ENCODE data around the gene GJD3. TPM values are rescaled to one million over a fixed set of nuclear protein-coding genes. Genes with fewer than 3 reads are reported as not detected.

Gene GJD3
- total RNA-seq, 1 experiment from 2014 or later = not detected

DNA sequence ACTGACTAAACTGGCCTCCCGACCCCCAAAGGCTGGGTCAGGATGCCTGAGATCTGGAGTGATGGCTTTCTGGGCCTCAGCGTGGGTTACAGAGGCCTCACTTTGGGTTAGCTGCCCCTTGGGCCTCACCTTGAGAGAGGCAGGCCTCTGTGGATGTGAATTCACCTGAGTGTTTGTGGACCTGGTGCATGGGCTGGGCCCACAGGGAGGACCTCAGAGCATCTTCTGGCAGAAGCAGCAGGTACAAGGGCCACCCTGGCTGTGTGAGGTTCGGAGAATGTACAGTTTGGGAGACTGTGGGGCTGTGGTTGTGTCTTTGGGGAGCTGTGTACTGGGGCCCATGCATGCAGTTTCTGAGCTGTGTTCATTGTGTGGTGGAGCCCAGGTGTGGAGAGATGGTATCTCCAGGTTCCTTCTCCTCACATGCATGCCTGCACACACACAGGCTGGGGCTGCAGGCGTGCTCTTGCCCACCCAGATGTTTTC lies 37.2 kb downstream of the GJD3 start:
- Histone ChIP-seq H3K23ac (ENCODE audit: insufficient read length, low read depth, low read length) (no peak overlapping the region), H4K20me1 (ENCODE audit: control insufficient read depth, insufficient read depth, insufficient read length) (no peaks in the 10 kb centered on the region), H4K5ac (ENCODE audit: insufficient read length, low read depth, low read length) (no peak overlapping the region), H2BK20ac (ENCODE audit: low read depth, low read length, poor library complexity, severe bottlenecking) (no peak overlapping the region), H3K79me2 (ENCODE audit: insufficient read depth, low read length) (peaks cover 3% of the 10 kb centered on the region; the same call in 1 of the 2 replicates), H3K56ac (ENCODE audit: insufficient read length, low read depth, low read length) (no peak overlapping the region), H3K23me2 (ENCODE audit: insufficient read length, low read depth, low read length, poor library complexity, severe bottlenecking) (no peaks in the 10 kb centered on the region), H3K4me1 (ENCODE audit: insufficient read depth, low read length) (no peaks in the 10 kb centered on the region; the same call in 1 of the 2 replicates), H3K27ac (ENCODE audit: insufficient read length, low read depth, low read length) (no peak overlapping the region), H3K9me3 (ENCODE audit: control insufficient read depth, low read depth, low read length) (no peaks in the 10 kb centered on the region), H2AFZ (ENCODE audit: low read length) (no peak overlapping the region), H3T11ph (ENCODE audit: low read length) (no peak overlapping the region), H3K79me1 (ENCODE audit: insufficient read depth, low read depth, low read length, poor library complexity, severe bottlenecking) (no peaks in the 10 kb centered on the region), H2BK5ac (ENCODE audit: insufficient read length, low read length) (no peak overlapping the region), H3K27me3 (ENCODE audit: insufficient read depth, low read length) (no peaks in the 10 kb centered on the region), H3K14ac (ENCODE audit: insufficient read depth, low read length) (no peak overlapping the region), H2AK5ac (ENCODE audit: insufficient read length, low read length) (no peak overlapping the region), H4K8ac (replicated peaks; ENCODE audit: insufficient read length, low read depth, low read length) (no peak overlapping the region), H2BK15ac (ENCODE audit: low read depth, low read length) (no peak overlapping the region), H3K4ac (ENCODE audit: low read depth, low read length) (no peak overlapping the region), H3K4me2 (ENCODE audit: insufficient read depth, insufficient read length, low read length) (no peak overlapping the region), H3K9ac (ENCODE audit: extremely low read depth, insufficient read length, low read length) (no peak overlapping the region), H2BK120ac (ENCODE audit: low read depth, low read length, poor library complexity, severe bottlenecking) (no peak overlapping the region), H4K91ac (ENCODE audit: insufficient read length, low read depth, low read length) (no peak overlapping the region), H3K18ac (ENCODE audit: insufficient read length, low read depth, low read length) (no peak overlapping the region), H2BK12ac (ENCODE audit: insufficient read length, low read depth, low read length) (no peak overlapping the region)
- H3K4me3 Mint-ChIP-seq = no peak overlapping the region
- no peaks in the 10 kb centered on the region for H3K9me3 Mint-ChIP-seq
- DNase-seq = no peak
- peaks cover 5 to 7% (median 6%) of the 10 kb centered on the region in 3 experiments for H3K36me3 Mint-ChIP-seq (ENCODE audit: insufficient read depth in 1 of 3, low read depth in 3 of 3)
- TF ChIP-seq, protein P1, sequence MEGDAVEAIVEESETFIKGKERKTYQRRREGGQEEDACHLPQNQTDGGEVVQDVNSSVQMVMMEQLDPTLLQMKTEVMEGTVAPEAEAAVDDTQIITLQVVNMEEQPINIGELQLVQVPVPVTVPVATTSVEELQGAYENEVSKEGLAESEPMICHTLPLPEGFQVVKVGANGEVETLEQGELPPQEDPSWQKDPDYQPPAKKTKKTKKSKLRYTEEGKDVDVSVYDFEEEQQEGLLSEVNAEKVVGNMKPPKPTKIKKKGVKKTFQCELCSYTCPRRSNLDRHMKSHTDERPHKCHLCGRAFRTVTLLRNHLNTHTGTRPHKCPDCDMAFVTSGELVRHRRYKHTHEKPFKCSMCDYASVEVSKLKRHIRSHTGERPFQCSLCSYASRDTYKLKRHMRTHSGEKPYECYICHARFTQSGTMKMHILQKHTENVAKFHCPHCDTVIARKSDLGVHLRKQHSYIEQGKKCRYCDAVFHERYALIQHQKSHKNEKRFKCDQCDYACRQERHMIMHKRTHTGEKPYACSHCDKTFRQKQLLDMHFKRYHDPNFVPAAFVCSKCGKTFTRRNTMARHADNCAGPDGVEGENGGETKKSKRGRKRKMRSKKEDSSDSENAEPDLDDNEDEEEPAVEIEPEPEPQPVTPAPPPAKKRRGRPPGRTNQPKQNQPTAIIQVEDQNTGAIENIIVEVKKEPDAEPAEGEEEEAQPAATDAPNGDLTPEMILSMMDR (conservative IDR thresholded peaks at IDR 0.05) = no peak
- H3K27me3 Mint-ChIP-seq (ENCODE audit: low read depth) = peaks cover 11% of the 10 kb centered on the region
- no peak overlapping the region; a peak in 1 of 7 replicates for H3K27ac Mint-ChIP-seq
- WGBS (ENCODE audit: extremely low coverage, insufficient read length, low lambda C conversion rate) = no CpG with 5 or more reads among the region's 4 CpGs
- peaks cover 17 to 29% of the 10 kb centered on the region in 2 experiments for H3K4me1 Mint-ChIP-seq
